HepG2 (cell line): ENCODE results near the gene MMP24OS. TPM values are rescaled to one million over a fixed set of nuclear protein-coding genes. Genes with fewer than 3 reads are reported as not detected.
A peak's percentile ranks its signal among the peaks of the same experiment; 100 is the strongest.

ENCODE experiments used
- ATAC-seq: fragments of 200-7000 bp; cut with Tn5 transposase; 3 replicates; pipeline ENCODE4 v1.9.1; 2020; ENCODE audit warnings: mild to moderate bottlenecking, moderate library complexity
- BruUV-seq: library from RNA; stranded (reverse); fragments of 400-500 nt; replicated peaks from 2 replicates; lab custom pipeline; 2021; lab: Mats Ljungman, UMichigan
- CTCF ChIA-PET: fragments of 300-600 bp; formaldehyde crosslinking; extraction: SDS; loops from one replicate; lab custom pipeline; 2021; ENCODE audit warnings: low total read pairs, inconsistent platforms, low intra/inter-chr PET ratio; lab: Yijun Ruan, JAX
- POLR2A ChIA-PET: fragments of 350-600 bp; sonication (Branson Sonifier 250); formaldehyde crosslinking; loops from one replicate; lab custom pipeline; 2020; ENCODE audit warnings: antibody characterized with exemption, inconsistent platforms; lab: Yijun Ruan, JAX
- DNase-seq: peaks from one replicate; pipeline ENCODE4 v3.0.0-alpha.2; 2015; ENCODE audit warnings: low spot score
- FAIRE-seq: peaks from 3 replicates; lab custom pipeline; 2011; peaks lifted over from hg19 to GRCh38; lab: Jason Lieb, UNC
- H2AFZ ChIP-seq: one replicate; pipeline ENCODE4 v1.6.1; 2011; ENCODE audit warnings: low read length, inconsistent platforms
- H3K27ac ChIP-seq: fragments of 300-600 bp; 3 replicates; pipeline ENCODE4 v1.8.0; 2011; ENCODE audit warnings: mixed run types, mild to moderate bottlenecking, mixed read lengths, low read length, inconsistent platforms; ENCODE audit not compliant: insufficient read depth; ENCODE audit errors: extremely low read length
- H3K27me3 ChIP-seq, 2 experiments: fragments of 200-600 bp in 1 of 2; 2 replicates in 1 of 2; 3 replicates in 1 of 2; pipeline versions ENCODE4 v1.6.0 to v1.8.0; 2011; ENCODE audit warnings: low read length in 2 of 2, mild to moderate bottlenecking in 2 of 2, moderate library complexity in 2 of 2, inconsistent platforms in 1 of 2; ENCODE audit not compliant: insufficient read depth in 2 of 2, control insufficient read depth in 1 of 2
- H3K36me3 ChIP-seq, 2 experiments: fragments of 200-600 bp in 1 of 2; replicated peaks in 1 of 2; 2 replicates in 1 of 2; 3 replicates in 1 of 2; pipeline versions ENCODE4 v1.5.1 to v1.8.0; 2011; ENCODE audit warnings: low read length in 2 of 2, inconsistent platforms in 1 of 2; ENCODE audit not compliant: insufficient read depth in 2 of 2, control insufficient read depth in 1 of 2
- H3K4me1 ChIP-seq: 2 replicates; pipeline ENCODE4 v1.5.1; 2012; ENCODE audit warnings: low read length, inconsistent platforms; ENCODE audit not compliant: insufficient read depth
- H3K4me2 ChIP-seq: 2 replicates; pipeline ENCODE4 v1.6.0; 2011; ENCODE audit warnings: low read depth, low read length, inconsistent platforms
- H3K4me3 ChIP-seq, 3 experiments: fragments of 200-600 bp in 1 of 3; sonication (generic), shearing (Covaris generic) in 1 of 3; replicated peaks in 1 of 3; 2 replicates each; pipeline ENCODE4 v1.5.1; 2011 to 2016; ENCODE audit warnings: low read length in 3 of 3, inconsistent platforms in 2 of 3, low read depth in 2 of 3, mild to moderate bottlenecking in 2 of 3, control low read depth in 1 of 3, mixed read lengths in 1 of 3; ENCODE audit not compliant: insufficient read depth in 1 of 3
- H3K79me2 ChIP-seq: one replicate; pipeline ENCODE4 v1.6.1; 2011; ENCODE audit warnings: low read length, inconsistent platforms; ENCODE audit not compliant: insufficient read depth
- H3K9ac ChIP-seq: 2 replicates; pipeline ENCODE4 v1.6.0; 2011; ENCODE audit warnings: mild to moderate bottlenecking, low read depth, low read length, inconsistent platforms; ENCODE audit not compliant: insufficient read depth
- H3K9me3 ChIP-seq: 2 replicates; pipeline ENCODE4 v1.5.1; 2012; ENCODE audit warnings: mild to moderate bottlenecking, low read length
- H4K20me1 ChIP-seq: 2 replicates; pipeline ENCODE4 v1.6.0; 2011; ENCODE audit warnings: inconsistent platforms, mild to moderate bottlenecking, low read length, moderate library complexity; ENCODE audit not compliant: insufficient read depth
- CCAR2 ChIP-seq: fragments of 200-400 bp; formaldehyde crosslinking; optimal IDR thresholded peaks from 2 replicates; pipeline ENCODE3; 2018; ENCODE audit warnings: low read depth, mild to moderate bottlenecking, low read length, moderate library complexity
- GATA4 ChIP-seq: sonication (generic); IDR thresholded peaks from 2 replicates; pipeline ENCODE4 v1.6.1; 2016; ENCODE audit warnings: antibody characterized with exemption, low read depth, borderline replicate concordance
- GATAD1 ChIP-seq: IDR thresholded peaks from 2 replicates; pipeline ENCODE4 v1.6.1; 2016; ENCODE audit warnings: missing genetic modification reagents, missing compliant biosample characterization
- KDM6A ChIP-seq: IDR thresholded peaks from 2 replicates; pipeline ENCODE4 v1.6.1; 2016; ENCODE audit warnings: low read depth
- MEIS1 ChIP-seq: sonication (generic); formaldehyde crosslinking; IDR thresholded peaks from 2 replicates; pipeline ENCODE4 v1.9.0; 2021; ENCODE audit warnings: mild to moderate bottlenecking, missing genetic modification reagents, moderate library complexity, borderline replicate concordance
- MIER3 ChIP-seq: IDR thresholded peaks from 2 replicates; pipeline ENCODE4 v1.6.1; 2016; ENCODE audit warnings: missing compliant biosample characterization, borderline replicate concordance
- NFATC3 ChIP-seq: sonication (generic); formaldehyde crosslinking; IDR thresholded peaks from 2 replicates; pipeline ENCODE4 v1.5.1; 2020; ENCODE audit warnings: mild to moderate bottlenecking, missing genetic modification reagents
- NR2F6 ChIP-seq, 2 experiments: IDR thresholded peaks; 2 replicates each; pipeline ENCODE4 v1.6.1; 2016; ENCODE audit warnings: antibody characterized with exemption in 1 of 2, mild to moderate bottlenecking in 1 of 2
- YEATS2 ChIP-seq: sonication (generic); formaldehyde crosslinking; IDR thresholded peaks from 2 replicates; pipeline ENCODE4 v1.4.0; 2020; ENCODE audit warnings: missing genetic modification reagents, borderline replicate concordance
- ZFP36L2 ChIP-seq: sonication (generic); formaldehyde crosslinking; IDR thresholded peaks from 2 replicates; pipeline ENCODE4 v1.4.0; 2020; ENCODE audit warnings: missing genetic modification reagents
- ZMAT3 ChIP-seq: sonication (generic); formaldehyde crosslinking; conservative IDR thresholded peaks from 2 replicates; pipeline ENCODE4 v1.7.0; 2021; ENCODE audit warnings: missing genetic modification reagents
- ZNF256 ChIP-seq: sonication (generic); formaldehyde crosslinking; conservative IDR thresholded peaks from 2 replicates; pipeline ENCODE4 v1.4.0; 2020; ENCODE audit warnings: missing genetic modification reagents
- ZNF468 ChIP-seq: sonication (generic); formaldehyde crosslinking; IDR thresholded peaks from 2 replicates; pipeline ENCODE4 v1.8.0; 2022; ENCODE audit warnings: mild to moderate bottlenecking, moderate library complexity, missing genetic modification reagents
- ZNF773 ChIP-seq: sonication (generic); formaldehyde crosslinking; IDR thresholded peaks from 2 replicates; pipeline ENCODE4 v1.4.0; 2020; ENCODE audit warnings: missing genetic modification reagents, borderline replicate concordance
- ZNF790 ChIP-seq: sonication (generic); formaldehyde crosslinking; IDR thresholded peaks from 2 replicates; pipeline ENCODE4 v1.8.0; 2022; ENCODE audit warnings: missing genetic modification reagents, mild to moderate bottlenecking, borderline replicate concordance
- ZNF792 ChIP-seq: IDR thresholded peaks from 2 replicates; pipeline ENCODE4 v1.6.1; 2016
- WGBS: methylation state at CpG from one replicate; pipeline ENCODE4 v1.1.6; 2017; ENCODE audit warnings: low lambda C conversion rate; 5-methylcytosine and 5-hydroxymethylcytosine counted together
- in situ Hi-C: cut with HindIII; loops from 2 replicates; pipeline ENCODE4 v1.10.0; 2017; ENCODE audit warnings: low pct_unique_long_range_greater_than_20kb; ENCODE audit not compliant: extremely low pct_ligation_motif_present
- intact Hi-C: fragments of 100-400 bp; cut with micrococcal nuclease; formaldehyde crosslinking; loops from one replicate; pipeline ENCODE4 v1.10.0; 2022; ENCODE audit not compliant: unreplicated experiment
- polyA plus RNA-seq, 8 experiments: library from polyadenylated mRNA; depleted of rRNA in 3 of 8; stranded (reverse) in 7 of 8; unstranded in 1 of 8; fragments of >200 nt; fragmentation: Illumina TruSeq in 4 of 8; extraction: Trizol in 4 of 8; gene quantifications; 2 replicates each; pipeline versions ENCODE4 v1.2.1 to v1.2.3, GENCODE V29; 2011 to 2016; ENCODE audit warnings: low read depth in 4 of 8, missing spikeins in 1 of 8, mixed read lengths in 1 of 8; ENCODE audit not compliant: insufficient read depth in 1 of 8
- total RNA-seq, 5 experiments: library from RNA; depleted of rRNA; stranded (reverse); fragments of >200 nt; fragmentation: Illumina TruSeq; extraction: Trizol; gene quantifications; 2 replicates each; pipeline ENCODE4 v1.2.3, GENCODE V29; 2016; ENCODE audit warnings: low read depth in 1 of 5
- TF ChIP-seq, protein P1 (sequence below): sonication (generic); formaldehyde crosslinking; IDR thresholded peaks from 2 replicates; pipeline ENCODE4 v1.4.0; 2020; ENCODE audit warnings: missing genetic modification reagents, borderline replicate concordance
- TF ChIP-seq, protein P2 (sequence below): sonication (generic); formaldehyde crosslinking; IDR thresholded peaks from 2 replicates; pipeline ENCODE4 v1.4.0; 2020; ENCODE audit warnings: missing genetic modification reagents

MMP24OS gene
- total and polyA plus RNA-seq, 2 of the 13 experiments (the other 11 are each of a cell fraction or from before 2014, with no cell fraction given), result 6.0 to 8.5 TPM

DNA sequence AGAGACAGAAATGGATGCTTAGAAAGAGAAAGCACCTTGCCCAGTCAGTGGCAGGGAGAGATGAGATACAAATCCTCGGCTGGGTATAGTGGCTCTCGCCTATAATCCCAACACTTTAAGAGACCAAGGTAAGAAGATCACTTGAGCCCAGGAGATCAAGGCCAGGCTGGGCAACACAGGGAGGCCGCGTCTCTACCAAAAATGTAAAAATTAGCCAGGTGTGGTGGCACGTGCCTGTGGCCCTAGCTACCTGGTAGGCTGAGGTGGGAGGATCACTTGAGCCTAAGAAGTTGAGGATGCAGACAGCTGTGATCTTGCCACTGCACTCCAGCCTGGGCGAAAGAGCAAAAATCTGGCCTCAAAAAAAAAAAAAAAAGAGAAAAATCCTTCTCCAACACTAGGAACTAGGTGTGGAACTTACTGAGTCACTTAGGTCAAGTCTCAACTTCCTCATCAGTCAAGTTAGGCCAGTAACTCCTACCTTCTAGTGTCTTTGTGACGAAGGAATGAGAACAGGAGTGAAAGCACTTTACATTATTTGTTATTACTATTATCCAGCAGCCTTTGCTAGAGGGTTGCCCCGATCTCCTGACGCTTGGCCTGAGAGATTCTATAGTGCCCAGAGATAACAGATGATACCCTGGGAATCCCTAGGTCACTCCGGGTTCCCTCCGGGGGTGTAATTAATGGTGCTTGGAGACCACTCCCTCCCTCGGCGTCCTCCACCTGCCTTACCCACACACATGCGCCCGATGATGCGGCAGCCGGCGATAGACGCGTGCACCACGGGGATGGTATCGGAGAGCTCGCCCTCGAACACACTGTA, 5.7 kb upstream of the MMP24OS start:
- peak overlapping the region; percentile 80 to 98 (median 81) for H3K4me3 ChIP-seq
- in situ Hi-C loops (no loop called here), intact Hi-C loops (no loop called here)
- peaks cover 45% of the 10 kb centered on the region for H3K79me2 ChIP-seq
- FAIRE-seq (no peak), DNase-seq (no peak), ATAC-seq (no peak)
- H3K27ac ChIP-seq, result peak overlapping the region; percentile 95
- peaks cover 31% of the 10 kb centered on the region for H4K20me1 ChIP-seq
- peak overlapping the region; percentile 97 for H3K9ac ChIP-seq
- TSS peak; percentile 73 for BruUV-seq
- H3K36me3 ChIP-seq, result peaks cover 21 to 34% of the 10 kb centered on the region in 2 experiments
- peaks cover 75% of the 10 kb centered on the region for H3K4me1 ChIP-seq
- H3K27me3 ChIP-seq, result peaks cover 0 to 2% of the 10 kb centered on the region in 2 experiments; a peak in 2 of 5 replicates
- no peak overlapping the region for H2AFZ ChIP-seq
- 7% methylated on average over 24 of the region's 24 CpGs for WGBS
- no peaks in the 10 kb centered on the region for H3K9me3 ChIP-seq
- H3K4me2 ChIP-seq, result peak overlapping the region; percentile 91
- ChIA-PET CTCF (no interaction called here), POLR2A (interaction anchor here (0.6 to 3.5 kb wide), 36 partner anchors 10 to 670 kb away, joined by 3 to 80 read pairs (median 6); partner anchors contain the start of genes ACSS2, CEP250, EDEM2 and ERGIC3)
- TF ChIP-seq, protein P1, sequence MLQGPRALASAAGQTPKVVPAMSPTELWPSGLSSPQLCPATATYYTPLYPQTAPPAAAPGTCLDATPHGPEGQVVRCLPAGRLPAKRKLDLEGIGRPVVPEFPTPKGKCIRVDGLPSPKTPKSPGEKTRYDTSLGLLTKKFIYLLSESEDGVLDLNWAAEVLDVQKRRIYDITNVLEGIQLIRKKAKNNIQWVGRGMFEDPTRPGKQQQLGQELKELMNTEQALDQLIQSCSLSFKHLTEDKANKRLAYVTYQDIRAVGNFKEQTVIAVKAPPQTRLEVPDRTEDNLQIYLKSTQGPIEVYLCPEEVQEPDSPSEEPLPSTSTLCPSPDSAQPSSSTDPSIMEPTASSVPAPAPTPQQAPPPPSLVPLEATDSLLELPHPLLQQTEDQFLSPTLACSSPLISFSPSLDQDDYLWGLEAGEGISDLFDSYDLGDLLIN (CRISPR knock-in tag), result peak; percentile 43; the same call in 1 of the 2 replicates
- TF ChIP-seq YEATS2 (CRISPR knock-in tag), result no peak
- peak; percentile 46; the same call in 1 of the 2 replicates for TF ChIP-seq ZNF790 (CRISPR knock-in tag)
- 0 out of 2 replicates have a peak, but pooled peaks have one; percentile 12 for TF ChIP-seq ZFP36L2 (CRISPR knock-in tag)
- peak; percentile 56; the same call in 1 of the 2 replicates for TF ChIP-seq NFATC3 (CRISPR knock-in tag)
- no peak for TF ChIP-seq GATA4
- TF ChIP-seq CCAR2, result no peak
- no peak for TF ChIP-seq ZMAT3 (CRISPR knock-in tag)
- no peak for TF ChIP-seq ZNF256 (CRISPR knock-in tag)
- TF ChIP-seq ZNF773 (CRISPR knock-in tag), result no peak
- no peak for TF ChIP-seq MIER3
- TF ChIP-seq KDM6A, result no peak
- no peak for TF ChIP-seq GATAD1 (CRISPR knock-in tag)
- TF ChIP-seq, protein P2, sequence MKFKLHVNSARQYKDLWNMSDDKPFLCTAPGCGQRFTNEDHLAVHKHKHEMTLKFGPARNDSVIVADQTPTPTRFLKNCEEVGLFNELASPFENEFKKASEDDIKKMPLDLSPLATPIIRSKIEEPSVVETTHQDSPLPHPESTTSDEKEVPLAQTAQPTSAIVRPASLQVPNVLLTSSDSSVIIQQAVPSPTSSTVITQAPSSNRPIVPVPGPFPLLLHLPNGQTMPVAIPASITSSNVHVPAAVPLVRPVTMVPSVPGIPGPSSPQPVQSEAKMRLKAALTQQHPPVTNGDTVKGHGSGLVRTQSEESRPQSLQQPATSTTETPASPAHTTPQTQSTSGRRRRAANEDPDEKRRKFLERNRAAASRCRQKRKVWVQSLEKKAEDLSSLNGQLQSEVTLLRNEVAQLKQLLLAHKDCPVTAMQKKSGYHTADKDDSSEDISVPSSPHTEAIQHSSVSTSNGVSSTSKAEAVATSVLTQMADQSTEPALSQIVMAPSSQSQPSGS (CRISPR knock-in tag), result no peak
- TF ChIP-seq ZNF468, result no peak; the same call in 1 of the 2 replicates
- TF ChIP-seq MEIS1, result no peak
- TF ChIP-seq NR2F6 (IDR thresholded peaks at IDR 0.05), result peak; percentile 3; the same call in 1 of the 2 replicates
- no peak for TF ChIP-seq NR2F6 (CRISPR knock-in tag; IDR thresholded peaks at IDR 0.05)
- TF ChIP-seq ZNF792 (CRISPR knock-in tag), result no peak
